WTC11 (cell line): Measurements from ENCODE around the gene TMEM108. TPM values are rescaled to one million over a fixed set of nuclear protein-coding genes. Genes with fewer than 3 reads are reported as not detected.

Experiments used
- ATAC-seq: fragments of 200-7000 bp; cut with Tn5 transposase; 2 replicates; pipeline ENCODE4 v1.10.0; 2021; ENCODE audit warnings: mild to moderate bottlenecking, moderate library complexity
- CTCF ChIA-PET: fragments of 300-600 bp; sonication (Branson Sonifier 250); formaldehyde crosslinking; loops from one replicate; lab custom pipeline; 2021; ENCODE audit warnings: antibody characterized with exemption; lab: Charles Lee
- POLR2A ChIA-PET: fragments of 350-600 bp; sonication (Branson Sonifier 250); formaldehyde crosslinking; loops from one replicate; lab custom pipeline; 2021; ENCODE audit warnings: antibody characterized with exemption; lab: Charles Lee
- DNase-seq: peaks from one replicate; pipeline ENCODE4 v3.0.0; 2021; ENCODE audit warnings: low spot score
- H3K27ac Mint-ChIP-seq: 2 replicates; pipeline ENCODE4 v1.8.0; 2021; ENCODE audit warnings: mixed read lengths
- H3K27me3 Mint-ChIP-seq: 2 replicates; pipeline ENCODE4 v1.8.0; 2021; ENCODE audit warnings: low read depth, mild to moderate bottlenecking, moderate library complexity, mixed read lengths
- H3K36me3 Mint-ChIP-seq: 2 replicates; pipeline ENCODE4 v1.8.0; 2021; ENCODE audit warnings: mixed read lengths
- H3K4me1 Mint-ChIP-seq: 2 replicates; pipeline ENCODE4 v1.8.0; 2022; ENCODE audit warnings: mixed read lengths
- H3K4me3 Mint-ChIP-seq: 2 replicates; pipeline ENCODE4 v1.8.0; 2021; ENCODE audit warnings: mild to moderate bottlenecking, moderate library complexity, mixed read lengths
- H3K9me3 Mint-ChIP-seq: 2 replicates; pipeline ENCODE4 v1.8.0; 2021; ENCODE audit warnings: mixed read lengths
- ATF1 ChIP-seq: sonication (generic); formaldehyde crosslinking; IDR thresholded peaks from 2 replicates; pipeline ENCODE4 v1.8.1; 2023; ENCODE audit warnings: mild to moderate bottlenecking, moderate library complexity, missing genetic modification reagents
- ATF6 ChIP-seq: sonication (generic); formaldehyde crosslinking; IDR thresholded peaks from 2 replicates; pipeline ENCODE4 v1.8.1; 2023; ENCODE audit warnings: mild to moderate bottlenecking, missing genetic modification reagents
- CREB1 ChIP-seq: sonication (generic); formaldehyde crosslinking; IDR thresholded peaks from 2 replicates; pipeline ENCODE4 v1.8.0; 2023; ENCODE audit warnings: mild to moderate bottlenecking, missing genetic modification reagents
- ERG ChIP-seq: fragments of 250-450 bp; sonication (Bioruptor Pico); IDR thresholded peaks from 2 replicates; pipeline ENCODE4 v1.8.0; 2021; ENCODE audit warnings: mild to moderate bottlenecking
- ESRRA ChIP-seq: sonication (generic); formaldehyde crosslinking; IDR thresholded peaks from 2 replicates; pipeline ENCODE4 v1.8.1; 2022; ENCODE audit warnings: mild to moderate bottlenecking, missing genetic modification reagents, borderline replicate concordance
- ETV6 ChIP-seq: sonication (generic); formaldehyde crosslinking; IDR thresholded peaks from 2 replicates; pipeline ENCODE4 v1.8.1; 2022; ENCODE audit warnings: mild to moderate bottlenecking, missing genetic modification reagents
- GABPB1 ChIP-seq: sonication (generic); formaldehyde crosslinking; IDR thresholded peaks from 2 replicates; pipeline ENCODE4 v1.8.1; 2023; ENCODE audit warnings: mild to moderate bottlenecking, missing genetic modification reagents
- SMAD4 ChIP-seq: sonication (generic); formaldehyde crosslinking; IDR thresholded peaks from 2 replicates; pipeline ENCODE4 v1.8.0; 2022; ENCODE audit warnings: mild to moderate bottlenecking, missing genetic modification reagents
- USF1 ChIP-seq: sonication (generic); formaldehyde crosslinking; IDR thresholded peaks from 2 replicates; pipeline ENCODE4 v1.8.0; 2022; ENCODE audit warnings: mild to moderate bottlenecking, missing genetic modification reagents
- ZBTB21 ChIP-seq: sonication (generic); formaldehyde crosslinking; IDR thresholded peaks from 2 replicates; pipeline ENCODE4 v1.8.1; 2023; ENCODE audit warnings: mild to moderate bottlenecking, missing genetic modification reagents, borderline replicate concordance
- ZNF263 ChIP-seq: sonication (generic); formaldehyde crosslinking; IDR thresholded peaks from 2 replicates; pipeline ENCODE4 v1.8.1; 2022; ENCODE audit warnings: low read depth, mild to moderate bottlenecking, moderate library complexity, missing genetic modification reagents
- ZNF416 ChIP-seq: fragments of 250-450 bp; sonication (Bioruptor Pico); IDR thresholded peaks from 2 replicates; pipeline ENCODE4 v1.9.0; 2021; ENCODE audit warnings: mild to moderate bottlenecking, inconsistent platforms
- total RNA-seq: library from RNA; stranded (reverse); gene quantifications from 3 replicates; pipeline ENCODE4 v1.2.3, GENCODE V29; 2021
- TF ChIP-seq, protein P1 (sequence below): fragments of 250-450 bp; sonication (Bioruptor Pico); conservative IDR thresholded peaks from 2 replicates; pipeline ENCODE4 v1.9.0; 2021; ENCODE audit warnings: mild to moderate bottlenecking
- TF ChIP-seq, protein P2 (sequence below): sonication (generic); formaldehyde crosslinking; IDR thresholded peaks from 2 replicates; pipeline ENCODE4 v1.8.1; 2023; ENCODE audit warnings: mild to moderate bottlenecking, moderate library complexity, missing genetic modification reagents
- TF ChIP-seq, protein P3 (sequence below): sonication (generic); formaldehyde crosslinking; IDR thresholded peaks from 2 replicates; pipeline ENCODE4 v1.8.1; 2023; ENCODE audit warnings: mild to moderate bottlenecking, missing genetic modification reagents
- TF ChIP-seq, protein P4 (sequence below): fragments of 250-450 bp; sonication (Bioruptor Pico); IDR thresholded peaks from 2 replicates; pipeline ENCODE4 v1.9.0; 2021; ENCODE audit warnings: moderate library complexity, mild to moderate bottlenecking, inconsistent platforms, borderline replicate concordance
- TF ChIP-seq, protein P5 (sequence below): sonication (generic); formaldehyde crosslinking; IDR thresholded peaks from 2 replicates; pipeline ENCODE4 v1.8.0; 2022; ENCODE audit warnings: mild to moderate bottlenecking, missing genetic modification reagents

Gene TMEM108
- total RNA-seq, 1 experiment from 2014 or later, result 14.7 TPM

- TF ChIP-seq, protein P1, sequence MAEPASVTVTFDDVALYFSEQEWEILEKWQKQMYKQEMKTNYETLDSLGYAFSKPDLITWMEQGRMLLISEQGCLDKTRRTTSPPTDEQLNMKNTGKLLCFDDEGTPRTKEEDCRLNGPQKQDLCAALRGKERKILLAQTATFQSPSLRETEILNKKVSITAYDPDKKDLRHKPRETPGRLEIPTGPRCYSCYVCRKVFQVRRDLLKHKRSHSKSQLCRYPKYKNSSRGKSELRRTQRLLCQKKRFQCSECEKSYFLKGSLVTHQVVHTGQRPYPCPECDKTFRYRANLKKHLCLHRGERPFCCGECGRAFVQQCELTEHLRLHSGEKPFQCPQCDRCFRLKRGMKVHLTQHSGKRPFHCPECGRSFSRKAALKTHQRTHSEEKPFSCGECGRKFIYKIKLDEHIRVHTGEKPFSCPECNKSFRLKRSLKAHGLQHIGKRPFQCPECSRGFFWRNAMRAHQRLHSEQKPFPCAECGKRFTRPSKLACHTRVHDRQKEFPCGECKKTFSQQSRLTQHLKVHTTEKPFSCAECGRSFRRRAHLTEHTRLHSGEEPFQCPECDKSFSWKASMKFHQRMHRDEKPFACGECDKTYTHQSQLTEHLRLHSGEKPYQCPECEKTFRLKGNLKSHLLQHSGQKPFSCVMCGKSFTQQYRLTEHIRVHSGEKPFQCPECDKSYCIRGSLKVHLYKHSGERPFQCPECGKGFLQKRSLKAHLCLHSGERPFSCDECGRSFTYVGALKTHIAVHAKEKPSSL (CRISPR knock-in tag), result no peak
- TF ChIP-seq USF1 (CRISPR knock-in tag) (no peak), ETV6 (no peak), CREB1 (CRISPR knock-in tag) (no peak), ATF1 (CRISPR knock-in tag) (no peak), ESRRA (CRISPR knock-in tag) (no peak), SMAD4 (no peak), ZNF416 (CRISPR knock-in tag) (no peak), ATF6 (CRISPR knock-in tag) (no peak), ERG (CRISPR knock-in tag) (no peak), GABPB1 (no peak), ZNF263 (CRISPR knock-in tag) (no peak)
- TF ChIP-seq, protein P2, sequence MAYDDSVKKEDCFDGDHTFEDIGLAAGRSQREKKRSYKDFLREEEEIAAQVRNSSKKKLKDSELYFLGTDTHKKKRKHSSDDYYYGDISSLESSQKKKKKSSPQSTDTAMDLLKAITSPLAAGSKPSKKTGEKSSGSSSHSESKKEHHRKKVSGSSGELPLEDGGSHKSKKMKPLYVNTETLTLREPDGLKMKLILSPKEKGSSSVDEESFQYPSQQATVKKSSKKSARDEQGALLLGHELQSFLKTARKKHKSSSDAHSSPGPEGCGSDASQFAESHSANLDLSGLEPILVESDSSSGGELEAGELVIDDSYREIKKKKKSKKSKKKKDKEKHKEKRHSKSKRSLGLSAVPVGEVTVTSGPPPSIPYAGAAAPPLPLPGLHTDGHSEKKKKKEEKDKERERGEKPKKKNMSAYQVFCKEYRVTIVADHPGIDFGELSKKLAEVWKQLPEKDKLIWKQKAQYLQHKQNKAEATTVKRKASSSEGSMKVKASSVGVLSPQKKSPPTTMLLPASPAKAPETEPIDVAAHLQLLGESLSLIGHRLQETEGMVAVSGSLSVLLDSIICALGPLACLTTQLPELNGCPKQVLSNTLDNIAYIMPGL (CRISPR knock-in tag), result no peak
- TF ChIP-seq, protein P3, sequence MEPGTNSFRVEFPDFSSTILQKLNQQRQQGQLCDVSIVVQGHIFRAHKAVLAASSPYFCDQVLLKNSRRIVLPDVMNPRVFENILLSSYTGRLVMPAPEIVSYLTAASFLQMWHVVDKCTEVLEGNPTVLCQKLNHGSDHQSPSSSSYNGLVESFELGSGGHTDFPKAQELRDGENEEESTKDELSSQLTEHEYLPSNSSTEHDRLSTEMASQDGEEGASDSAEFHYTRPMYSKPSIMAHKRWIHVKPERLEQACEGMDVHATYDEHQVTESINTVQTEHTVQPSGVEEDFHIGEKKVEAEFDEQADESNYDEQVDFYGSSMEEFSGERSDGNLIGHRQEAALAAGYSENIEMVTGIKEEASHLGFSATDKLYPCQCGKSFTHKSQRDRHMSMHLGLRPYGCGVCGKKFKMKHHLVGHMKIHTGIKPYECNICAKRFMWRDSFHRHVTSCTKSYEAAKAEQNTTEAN (CRISPR knock-in tag), result no peak
- TF ChIP-seq, protein P4, sequence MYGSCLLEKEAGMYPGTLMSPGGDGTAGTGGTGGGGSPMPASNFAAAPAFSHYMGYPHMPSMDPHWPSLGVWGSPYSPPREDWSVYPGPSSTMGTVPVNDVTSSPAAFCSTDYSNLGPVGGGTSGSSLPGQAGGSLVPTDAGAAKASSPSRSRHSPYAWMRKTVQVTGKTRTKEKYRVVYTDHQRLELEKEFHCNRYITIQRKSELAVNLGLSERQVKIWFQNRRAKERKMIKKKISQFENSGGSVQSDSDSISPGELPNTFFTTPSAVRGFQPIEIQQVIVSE (CRISPR knock-in tag), result no peak
- Mint-ChIP-seq H3K4me3 (no peak overlapping the region), H3K9me3 (no peaks in the 10 kb centered on the region), H3K27me3 (peaks cover 19% of the 10 kb centered on the region), H3K27ac (no peak overlapping the region), H3K36me3 (no peaks in the 10 kb centered on the region), H3K4me1 (peaks cover 32% of the 10 kb centered on the region)
- ChIA-PET CTCF (interaction anchor here (0.9 to 1.7 kb wide), 3 partner anchors 9 to 306 kb away, joined by 4 to 6 read pairs (median 4); no protein-coding TSS in a partner anchor), POLR2A (no interaction called here)
- ATAC-seq (no peak), DNase-seq (no peak)
Observed at GRCh38 chr3:133032301-133032700, 5.9 kb upstream of the TMEM108 start.

DNA sequence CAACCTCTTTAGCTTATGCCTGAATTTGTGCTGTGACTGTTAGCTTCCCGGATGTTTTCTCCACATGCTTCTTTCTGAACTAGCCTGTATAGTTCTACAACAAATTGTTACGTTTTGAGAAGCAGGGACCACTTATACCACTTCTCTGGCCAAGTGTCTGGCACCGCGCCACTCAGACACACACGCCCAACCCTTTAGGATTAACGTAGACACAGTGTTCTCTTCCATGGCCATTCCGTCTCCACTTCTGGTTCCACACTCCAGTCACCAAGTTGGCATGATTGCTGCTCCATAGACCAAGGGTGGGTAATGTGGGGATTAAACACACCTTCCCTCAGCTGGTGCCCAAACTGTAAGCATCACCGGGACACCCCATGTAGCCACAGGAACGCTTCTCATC lies 755 bp upstream of the TMEM108 start:
- peaks cover 52% of the 10 kb centered on the region for H3K4me1 Mint-ChIP-seq
- ATAC-seq, result no peak
- DNase-seq, result no peak
- H3K27me3 Mint-ChIP-seq, result peaks cover 43% of the 10 kb centered on the region
- 0 out of 2 replicates have a peak, but pooled peaks have one; percentile 5 for TF ChIP-seq ZBTB21 (CRISPR knock-in tag)
- TF ChIP-seq, protein P5, sequence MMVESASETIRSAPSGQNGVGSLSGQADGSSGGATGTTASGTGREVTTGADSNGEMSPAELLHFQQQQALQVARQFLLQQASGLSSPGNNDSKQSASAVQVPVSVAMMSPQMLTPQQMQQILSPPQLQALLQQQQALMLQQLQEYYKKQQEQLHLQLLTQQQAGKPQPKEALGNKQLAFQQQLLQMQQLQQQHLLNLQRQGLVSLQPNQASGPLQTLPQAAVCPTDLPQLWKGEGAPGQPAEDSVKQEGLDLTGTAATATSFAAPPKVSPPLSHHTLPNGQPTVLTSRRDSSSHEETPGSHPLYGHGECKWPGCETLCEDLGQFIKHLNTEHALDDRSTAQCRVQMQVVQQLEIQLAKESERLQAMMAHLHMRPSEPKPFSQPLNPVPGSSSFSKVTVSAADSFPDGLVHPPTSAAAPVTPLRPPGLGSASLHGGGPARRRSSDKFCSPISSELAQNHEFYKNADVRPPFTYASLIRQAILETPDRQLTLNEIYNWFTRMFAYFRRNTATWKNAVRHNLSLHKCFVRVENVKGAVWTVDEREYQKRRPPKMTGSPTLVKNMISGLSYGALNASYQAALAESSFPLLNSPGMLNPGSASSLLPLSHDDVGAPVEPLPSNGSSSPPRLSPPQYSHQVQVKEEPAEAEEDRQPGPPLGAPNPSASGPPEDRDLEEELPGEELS (CRISPR knock-in tag), result no peak
- ChIA-PET POLR2A (no interaction called here), CTCF (interaction anchor here (2.3 kb wide), 2 partner anchors 306 to 311 kb away, joined by 9 to 11 read pairs; no protein-coding TSS in a partner anchor)
- no peak overlapping the region; the same call in 1 of the 2 replicates for H3K27ac Mint-ChIP-seq
- H3K4me3 Mint-ChIP-seq, result peak overlapping the region; percentile 74
- H3K36me3 Mint-ChIP-seq, result no peaks in the 10 kb centered on the region
- H3K9me3 Mint-ChIP-seq, result no peaks in the 10 kb centered on the region
